ENCODE data around the gene CWC22. TPM values are rescaled to one million over a fixed set of nuclear protein-coding genes. Genes with fewer than 3 reads are reported as not detected.

The CWC22 gene
- total and polyA plus RNA-seq, 2 of the 8 experiments (the other 6 are each of a cell fraction or from before 2014, with no cell fraction given) = 3.7 to 34.0 TPM

- no peak for TF ChIP-seq E2F6 (IDR thresholded peaks at IDR 0.05)
Measured at GRCh38 chr2:180010701-180011100, 3.6 kb upstream of the CWC22 start (continued).

Data from H1 (cell line).